ENCODE data around the gene PTOV1.
A peak's percentile ranks its signal among the peaks of the same experiment; 100 is the strongest.

Gene PTOV1

DNA sequence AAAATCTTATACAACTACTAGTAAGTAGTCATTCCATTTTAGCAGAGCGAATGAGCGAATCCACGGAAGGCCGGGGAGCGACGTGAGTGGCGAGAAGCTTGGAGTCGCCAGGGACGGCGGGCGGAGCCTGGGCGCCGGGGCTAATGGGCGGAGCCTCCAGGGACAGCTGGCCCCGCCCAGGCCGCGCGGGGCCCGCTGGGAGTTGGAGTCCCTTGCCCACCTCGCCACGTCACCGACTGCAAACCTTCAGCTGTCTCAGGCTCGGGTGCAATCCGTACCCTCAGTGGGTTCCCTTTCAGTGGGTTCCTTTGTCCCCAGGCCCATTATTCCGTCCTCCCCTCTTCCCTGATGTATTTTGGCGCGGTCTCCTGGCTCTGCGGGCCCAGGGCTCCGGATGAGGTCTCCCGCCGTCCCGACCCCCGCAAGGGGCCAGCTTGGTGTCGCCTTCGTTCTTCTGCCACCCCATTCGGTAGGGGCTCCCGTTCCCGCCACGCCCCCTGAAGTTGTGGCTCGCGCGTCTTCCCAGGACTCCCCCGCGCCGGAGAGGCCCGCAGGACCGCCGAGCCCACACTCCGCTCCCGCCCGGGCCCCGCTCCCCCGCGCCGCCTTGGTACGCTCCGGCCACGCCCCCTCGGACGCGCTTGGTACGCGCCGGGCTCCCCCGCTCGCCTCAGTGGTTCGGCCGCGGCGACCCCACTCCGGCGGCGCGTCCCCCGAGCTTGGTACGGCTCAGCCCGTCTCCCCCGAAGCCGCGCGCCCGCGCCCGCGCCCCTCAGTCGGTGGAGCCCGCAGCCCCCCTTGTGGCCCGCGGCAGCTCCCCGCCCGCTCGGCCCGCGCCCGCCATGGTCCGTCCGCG is at the start of gene PTOV1:
TSS of gene PTOV1 (plus strand) at position 673 of the 856 bp plus-strand sequence.
- peak within 1 kb of the TSS; percentile 83 to 99 (median 88) for H3K4me3 ChIP-seq
- peak within 1 kb of the TSS; percentile 94 to 100 (median 99) for H3K27ac ChIP-seq

GRCh38 chr19:49801401-49801888 is 49.5 kb upstream of the PTOV1 start:
- Histone ChIP-seq H3K27ac (peak overlapping the region in 6 of 21 experiments; percentile 25 to 70 (median 46)), H3K4me3 (peak overlapping the region in 2 of 7 experiments; percentile 4 to 10)

DNA sequence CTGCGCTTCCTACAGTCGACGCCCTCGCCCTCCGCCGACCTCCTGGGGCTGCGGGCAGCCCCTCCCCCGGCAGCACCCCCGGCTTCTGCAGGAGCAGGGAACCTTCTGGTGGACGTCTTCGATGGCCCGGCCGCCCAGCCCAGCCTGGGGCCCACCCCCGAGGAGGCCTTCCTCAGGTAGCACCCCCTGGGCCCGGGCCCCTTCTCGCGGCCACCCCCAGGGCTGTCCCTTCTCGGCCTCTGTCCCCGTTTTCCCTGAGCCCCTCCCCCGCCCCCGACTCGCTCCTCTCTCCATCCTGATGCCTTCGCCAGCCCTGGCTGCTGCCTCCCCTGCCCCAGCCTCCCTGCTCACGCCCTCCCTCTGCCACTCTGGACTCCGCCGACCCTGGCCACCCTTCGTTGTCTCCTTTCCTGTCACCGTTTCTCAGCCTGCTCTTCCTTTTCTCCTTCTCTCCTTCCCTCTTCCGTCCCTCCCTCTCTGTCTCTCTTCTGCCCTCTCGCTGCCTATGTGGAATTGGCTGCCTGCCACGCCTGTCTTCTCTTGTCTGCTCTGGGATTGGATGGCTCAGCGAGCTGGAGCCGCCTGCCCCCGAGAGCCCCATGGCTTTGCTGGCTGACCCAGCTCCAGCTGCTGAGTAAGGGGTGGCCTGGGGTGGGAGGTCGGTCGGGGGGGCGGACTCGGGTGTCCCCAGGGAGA is 48.8 kb upstream of the PTOV1 start:
- H3K4me3 ChIP-seq = peak overlapping the region in 2 of 7 experiments; percentile 4 to 10
- peak overlapping the region in 7 of 21 experiments; percentile 41 to 70 (median 51) for H3K27ac ChIP-seq

GRCh38 chr19:49802836-49803528 is 48.0 kb upstream of the PTOV1 start:
- Histone ChIP-seq H3K4me3 (no peak overlapping the region), H3K27ac (peak overlapping the region in 2 of 21 experiments; percentile 52 to 54)

GRCh38 chr19:49803529-49803856 is 47.5 kb upstream of the PTOV1 start:
- no peak overlapping the region for H3K4me3 ChIP-seq
- no peak overlapping the region for H3K27ac ChIP-seq

DNA sequence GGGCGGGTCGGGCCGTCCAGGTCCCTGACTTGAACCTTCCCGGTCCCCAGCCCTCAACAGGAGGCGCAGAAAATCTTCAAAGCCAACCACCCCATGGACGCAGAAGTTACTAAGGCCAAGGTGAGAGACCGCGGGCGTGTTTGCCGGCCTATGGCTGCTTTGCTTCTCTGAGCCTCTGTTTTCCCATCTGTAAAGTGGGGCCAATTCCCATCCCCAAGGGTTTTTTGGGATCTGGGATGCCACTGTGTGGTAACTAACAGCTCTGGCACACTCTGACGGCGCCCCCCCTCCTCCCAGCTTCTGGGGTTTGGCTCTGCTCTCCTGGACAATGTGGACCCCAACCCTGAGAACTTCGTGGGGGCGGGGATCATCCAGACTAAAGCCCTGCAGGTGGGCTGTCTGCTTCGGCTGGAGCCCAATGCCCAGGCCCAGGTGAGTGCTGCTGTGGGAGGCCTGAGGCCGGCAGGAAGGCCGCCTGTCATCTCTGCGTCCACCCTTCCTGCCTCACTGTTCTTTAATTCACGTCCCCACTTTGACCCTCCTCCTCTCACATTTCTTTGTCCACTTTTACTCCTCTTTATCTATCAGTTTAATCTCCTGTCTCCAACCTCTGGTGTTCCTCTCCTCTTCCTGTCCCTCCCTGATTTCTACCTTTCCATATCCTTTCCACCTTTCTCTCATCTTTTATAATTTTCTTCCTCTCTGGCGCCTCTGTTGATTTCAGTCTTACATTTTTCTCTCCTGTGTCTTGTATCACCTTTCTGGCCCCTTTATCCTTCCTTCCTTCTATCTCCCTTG is 44.9 kb upstream of the PTOV1 start:
- Histone ChIP-seq H3K4me3 (no peak overlapping the region), H3K27ac (peak overlapping the region in 2 of 21 experiments; percentile 2 to 9)

DNA sequence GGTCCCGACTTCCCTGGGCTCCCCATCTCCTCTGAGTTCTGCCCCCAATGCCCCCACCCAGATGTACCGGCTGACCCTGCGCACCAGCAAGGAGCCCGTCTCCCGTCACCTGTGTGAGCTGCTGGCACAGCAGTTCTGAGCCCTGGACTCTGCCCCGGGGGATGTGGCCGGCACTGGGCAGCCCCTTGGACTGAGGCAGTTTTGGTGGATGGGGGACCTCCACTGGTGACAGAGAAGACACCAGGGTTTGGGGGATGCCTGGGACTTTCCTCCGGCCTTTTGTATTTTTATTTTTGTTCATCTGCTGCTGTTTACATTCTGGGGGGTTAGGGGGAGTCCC is 44.4 kb upstream of the PTOV1 start:
- H3K4me3 ChIP-seq = no peak overlapping the region
- H3K27ac ChIP-seq = peak overlapping the region in 3 of 21 experiments; percentile 2 to 23 (median 9)

- no peak overlapping the region for H3K4me3 ChIP-seq
- peak overlapping the region in 5 of 21 experiments; percentile 2 to 42 (median 14) for H3K27ac ChIP-seq
Measured at GRCh38 chr19:49807058-49807903, 43.7 kb upstream of the PTOV1 start.

DNA sequence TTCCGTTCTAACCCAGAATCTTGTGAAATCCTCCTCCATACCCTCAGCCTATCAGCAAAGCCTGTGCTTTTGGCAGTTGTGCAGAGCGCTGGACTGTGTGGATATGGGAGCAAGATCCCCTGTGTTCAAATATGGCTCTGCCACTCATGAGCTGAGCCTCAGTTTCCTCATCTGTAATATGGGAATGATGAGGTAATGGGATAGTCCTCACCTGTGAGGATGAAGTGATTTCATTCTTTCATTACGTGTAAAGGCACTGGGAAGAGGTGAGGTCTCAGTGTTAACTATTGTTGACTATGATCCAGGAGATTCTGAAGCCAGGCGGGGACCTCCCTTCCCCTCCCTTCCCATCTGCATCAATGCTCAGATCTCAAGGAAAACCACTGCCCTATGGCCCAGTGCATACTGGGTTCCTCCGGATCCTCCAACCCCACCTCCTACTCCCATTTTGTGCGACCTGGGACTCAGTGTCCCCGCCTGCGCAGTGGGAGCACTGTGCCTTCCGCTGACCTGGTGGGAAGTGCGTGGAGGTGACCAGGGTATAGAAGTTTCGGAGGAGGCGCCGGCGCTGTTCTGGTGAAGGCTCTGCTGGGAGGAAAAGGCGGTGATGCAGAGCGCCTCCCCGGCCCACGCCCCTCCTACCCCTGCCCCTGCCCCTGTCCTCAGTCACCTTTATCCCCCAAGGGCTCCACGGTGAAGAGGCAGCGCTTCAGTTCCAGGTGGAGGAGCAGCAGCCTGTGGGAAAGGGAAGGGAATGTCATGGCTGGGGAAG is 42.9 kb upstream of the PTOV1 start:
- peak overlapping the region in 5 of 7 experiments; percentile 53 to 64 (median 58) for H3K4me3 ChIP-seq

GRCh38 chr19:49808711-49809159 is 42.2 kb upstream of the PTOV1 start:
- peak overlapping the region in 19 of 21 experiments; percentile 28 to 85 (median 74) for H3K27ac ChIP-seq
- peak overlapping the region; percentile 53 to 70 (median 58) for H3K4me3 ChIP-seq

More for the DNA sequence above, 42.9 kb upstream of the PTOV1 start:
- H3K27ac ChIP-seq = peak overlapping the region in 10 of 21 experiments; percentile 11 to 85 (median 56)

GRCh38 chr19:49809160-49809940 is 41.6 kb upstream of the PTOV1 start:
- Histone ChIP-seq H3K4me3 (peak overlapping the region; percentile 53 to 70 (median 58)), H3K27ac (peak overlapping the region in 20 of 21 experiments; percentile 10 to 85 (median 72))

- H3K27ac ChIP-seq = peak overlapping the region in 17 of 21 experiments; percentile 47 to 85 (median 74)
- H3K4me3 ChIP-seq = peak overlapping the region in 2 of 7 experiments; percentile 57 to 58
Measured at GRCh38 chr19:49809941-49810389, 41.0 kb upstream of the PTOV1 start.

DNA sequence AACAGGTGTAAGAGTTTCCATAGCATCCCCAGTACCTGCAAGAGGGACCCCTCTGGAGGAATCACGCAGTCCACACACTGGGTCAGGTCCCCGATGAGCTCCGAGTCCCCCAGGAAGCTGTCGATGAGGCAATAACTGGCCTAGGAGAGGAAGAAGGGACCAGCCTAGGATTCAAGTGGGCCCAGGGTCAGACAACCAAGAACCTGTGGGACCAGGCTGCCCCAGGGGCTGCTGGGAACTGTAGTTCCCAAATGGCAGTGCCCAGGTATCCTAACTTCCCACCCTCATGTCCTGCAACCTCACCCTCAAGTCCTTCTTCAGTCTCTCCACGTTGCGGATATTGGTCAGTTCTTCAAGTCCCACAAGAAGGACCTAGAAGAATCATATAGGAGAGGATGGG is 39.6 kb upstream of the PTOV1 start:
- Histone ChIP-seq H3K27ac (no peak overlapping the region), H3K4me3 (no peak overlapping the region)

DNA sequence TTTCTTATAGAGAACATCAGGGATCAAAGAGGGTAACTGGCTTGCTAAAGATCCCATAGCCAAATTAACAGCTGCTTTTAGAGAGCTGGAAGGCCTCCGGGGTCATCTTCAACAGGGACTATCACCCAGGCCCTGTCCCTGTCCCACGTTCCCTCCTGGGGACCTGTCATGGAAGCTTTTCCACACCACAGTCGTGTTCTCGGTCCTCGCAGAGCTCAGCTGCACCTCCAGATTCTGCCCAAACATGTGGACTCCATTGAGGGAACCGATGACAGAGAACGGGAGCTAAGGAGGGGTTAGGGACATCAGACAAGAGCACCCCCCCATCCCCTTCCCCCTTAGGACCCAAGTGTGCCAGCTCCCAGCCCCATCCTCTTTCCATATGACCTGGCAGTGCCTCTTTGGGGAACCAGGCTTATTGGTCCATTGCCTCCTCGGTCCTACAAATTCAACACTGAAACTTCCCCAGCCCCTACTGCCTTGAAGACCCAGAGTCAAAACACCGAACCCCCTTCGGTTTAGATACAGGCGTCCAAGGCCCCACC is 38.4 kb upstream of the PTOV1 start:
- peak overlapping the region; percentile 44 to 73 (median 59) for H3K4me3 ChIP-seq
- H3K27ac ChIP-seq = peak overlapping the region in 20 of 21 experiments; percentile 73 to 95 (median 86)

GRCh38 chr19:49812997-49813861 is 37.7 kb upstream of the PTOV1 start, which contains the start of gene FUZ:
Gene FUZ, minus strand, starts transcription at chr19:49813292. Its CDS starts 186 bp downstream, at chr19:49813106.
- Histone ChIP-seq H3K27ac (peak within 1 kb of the TSS in 20 of 21 experiments; percentile 73 to 95 (median 86)), H3K4me3 (peak within 1 kb of the TSS; percentile 44 to 73 (median 59))
